ENCODE results near the gene SLK. TPM values are rescaled to one million over a fixed set of nuclear protein-coding genes. Genes with fewer than 3 reads are reported as not detected.

SLK gene
- total and polyA plus RNA-seq, 2 donors (not counting 3 experiments of a cell fraction or from before 2014, with no cell fraction given): 4.5 to 36.0 TPM

- Histone ChIP-seq H3K4me1 (ENCODE audit: control insufficient read depth, extremely low read depth, insufficient read depth, low read length) (no peaks in the 10 kb centered on the region), H3K4me2 (ENCODE audit: insufficient read depth, low read length) (no peak overlapping the region), H2AFZ (ENCODE audit: low read depth, low read length) (no peak overlapping the region), H3K36me3 (ENCODE audit: control insufficient read depth in 2 of 2, extremely low read depth in 1 of 2, insufficient read depth in 2 of 2, low read length in 2 of 2) (no peaks in the 10 kb centered on the region), H3K9me3 (replicated peaks; ENCODE audit: control insufficient read depth, insufficient read depth, low read length) (no peaks in the 10 kb centered on the region), H3K9ac (replicated peaks; ENCODE audit: extremely low read depth, insufficient read depth, low read length) (no peak overlapping the region), H3K9me1 (replicated peaks; ENCODE audit: control insufficient read depth, extremely low read depth, insufficient read depth, low read length) (no peaks in the 10 kb centered on the region), H3K27me3 (ENCODE audit: control insufficient read depth in 2 of 2, insufficient read depth in 2 of 2, low read length in 2 of 2) (no peaks in the 10 kb centered on the region), H4K20me1 (replicated peaks; ENCODE audit: control insufficient read depth, extremely low read depth, insufficient read depth, low read length) (no peaks in the 10 kb centered on the region), H3K4me3 (replicated peaks in 1 of 3; ENCODE audit: insufficient read depth in 1 of 3, low read depth in 1 of 3, low read length in 3 of 3) (no peak overlapping the region), H3K79me2 (ENCODE audit: control insufficient read depth, insufficient read depth, low read length) (peaks cover 2% of the 10 kb centered on the region), H3K27ac (ENCODE audit: insufficient read depth, low read depth, low read length) (no peak overlapping the region)
- TF ChIP-seq, protein P1, sequence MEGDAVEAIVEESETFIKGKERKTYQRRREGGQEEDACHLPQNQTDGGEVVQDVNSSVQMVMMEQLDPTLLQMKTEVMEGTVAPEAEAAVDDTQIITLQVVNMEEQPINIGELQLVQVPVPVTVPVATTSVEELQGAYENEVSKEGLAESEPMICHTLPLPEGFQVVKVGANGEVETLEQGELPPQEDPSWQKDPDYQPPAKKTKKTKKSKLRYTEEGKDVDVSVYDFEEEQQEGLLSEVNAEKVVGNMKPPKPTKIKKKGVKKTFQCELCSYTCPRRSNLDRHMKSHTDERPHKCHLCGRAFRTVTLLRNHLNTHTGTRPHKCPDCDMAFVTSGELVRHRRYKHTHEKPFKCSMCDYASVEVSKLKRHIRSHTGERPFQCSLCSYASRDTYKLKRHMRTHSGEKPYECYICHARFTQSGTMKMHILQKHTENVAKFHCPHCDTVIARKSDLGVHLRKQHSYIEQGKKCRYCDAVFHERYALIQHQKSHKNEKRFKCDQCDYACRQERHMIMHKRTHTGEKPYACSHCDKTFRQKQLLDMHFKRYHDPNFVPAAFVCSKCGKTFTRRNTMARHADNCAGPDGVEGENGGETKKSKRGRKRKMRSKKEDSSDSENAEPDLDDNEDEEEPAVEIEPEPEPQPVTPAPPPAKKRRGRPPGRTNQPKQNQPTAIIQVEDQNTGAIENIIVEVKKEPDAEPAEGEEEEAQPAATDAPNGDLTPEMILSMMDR (IDR thresholded peaks at IDR 0.05; ENCODE audit: extremely low read depth in 1 of 2, insufficient read depth in 1 of 2, low read depth in 1 of 2, low read length in 2 of 2): no peak
- no peak for TF ChIP-seq EZH2 (IDR thresholded peaks at IDR 0.05; ENCODE audit: borderline replicate concordance, low read depth, low read length, severe bottlenecking)
- FAIRE-seq (no peak), DNase-seq (ENCODE audit: low read depth, low spot score) (no peak)
- POLR2A ChIA-PET: no interaction called here
- BruUV-seq (replicated peaks): no TSS peak
- intact Hi-C loops (cut with micrococcal nuclease): no loop called here
- CTCF ChIA-PET: interaction anchor here (0.9 to 2.3 kb wide), 4 partner anchors 8 to 301 kb away, joined by 3 to 8 read pairs (median 4); no protein-coding TSS in a partner anchor
- dilution Hi-C loops (cut with MboI; ENCODE audit: extremely low pct_ligation_motif_present, low sequenced_read_pairs): no loop called here
These were observed 46.5 kb downstream of the SLK start for GRCh38 chr10:104013489-104013888.

DNA sequence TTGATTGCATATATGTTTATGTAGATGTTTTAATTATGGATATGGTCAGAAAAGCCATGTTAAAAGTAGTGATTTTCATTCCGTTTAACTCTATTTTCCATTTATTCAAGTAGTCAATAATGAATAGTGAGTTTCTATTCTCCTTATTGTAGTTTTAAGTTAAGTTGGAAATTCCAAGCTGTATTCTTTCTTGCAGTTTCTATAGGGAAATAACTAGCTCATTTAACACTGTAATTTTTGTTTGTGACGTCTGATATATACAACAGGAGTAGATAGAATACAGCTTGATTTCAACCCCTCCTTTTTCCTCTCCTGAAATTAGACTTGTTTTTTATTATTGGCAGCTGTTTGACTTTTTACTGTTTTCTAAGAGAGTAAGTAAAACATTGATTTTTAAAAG, 47.2 kb downstream of the SLK start:
- intact Hi-C loops (cut with micrococcal nuclease): no loop called here
- TF ChIP-seq JUN (IDR thresholded peaks at IDR 0.05; ENCODE audit: borderline replicate concordance, insufficient read depth, insufficient read length, low read depth) (no peak), POLR2AphosphoS5 (IDR thresholded peaks at IDR 0.05; ENCODE audit: insufficient read depth, low read depth, low read length) (no peak), POLR2A (IDR thresholded peaks at IDR 0.05; ENCODE audit: low read depth, low read length) (no peak), FOS (IDR thresholded peaks at IDR 0.05; ENCODE audit: borderline replicate concordance, insufficient read depth, low read length) (no peak), EZH2 (IDR thresholded peaks at IDR 0.05; ENCODE audit: borderline replicate concordance, low read depth, low read length, severe bottlenecking) (no peak), MYC (IDR thresholded peaks at IDR 0.05; ENCODE audit: low read depth, low read length) (no peak), MAX (IDR thresholded peaks at IDR 0.05; ENCODE audit: insufficient read depth, insufficient read length) (no peak), GATA2 (IDR thresholded peaks at IDR 0.05; ENCODE audit: insufficient read depth, insufficient read length, low read depth, low read length) (no peak)
- TF ChIP-seq, protein P1 (IDR thresholded peaks at IDR 0.05; ENCODE audit: extremely low read depth in 1 of 2, insufficient read depth in 1 of 2, low read depth in 1 of 2, low read length in 2 of 2): no peak
- Histone ChIP-seq H3K9ac (replicated peaks; ENCODE audit: extremely low read depth, insufficient read depth, low read length) (no peak overlapping the region), H2AFZ (ENCODE audit: low read depth, low read length) (no peak overlapping the region), H3K4me3 (replicated peaks in 1 of 3; ENCODE audit: insufficient read depth in 1 of 3, low read depth in 1 of 3, low read length in 3 of 3) (no peak overlapping the region), H4K20me1 (replicated peaks; ENCODE audit: control insufficient read depth, extremely low read depth, insufficient read depth, low read length) (no peaks in the 10 kb centered on the region), H3K4me1 (ENCODE audit: control insufficient read depth, extremely low read depth, insufficient read depth, low read length) (no peaks in the 10 kb centered on the region), H3K4me2 (ENCODE audit: insufficient read depth, low read length) (no peak overlapping the region), H3K27ac (ENCODE audit: insufficient read depth, low read depth, low read length) (no peak overlapping the region), H3K79me2 (ENCODE audit: control insufficient read depth, insufficient read depth, low read length) (peaks cover 2% of the 10 kb centered on the region), H3K36me3 (ENCODE audit: control insufficient read depth in 2 of 2, extremely low read depth in 1 of 2, insufficient read depth in 2 of 2, low read length in 2 of 2) (peaks cover under 1 to 2% of the 10 kb centered on the region in 2 experiments), H3K27me3 (ENCODE audit: control insufficient read depth in 2 of 2, insufficient read depth in 2 of 2, low read length in 2 of 2) (no peaks in the 10 kb centered on the region), H3K9me3 (replicated peaks; ENCODE audit: control insufficient read depth, insufficient read depth, low read length) (no peaks in the 10 kb centered on the region), H3K9me1 (replicated peaks; ENCODE audit: control insufficient read depth, extremely low read depth, insufficient read depth, low read length) (no peaks in the 10 kb centered on the region)
- CTCF ChIA-PET: interaction anchor here (0.7 to 2.3 kb wide), 5 partner anchors 9 to 126 kb away, joined by 3 to 8 read pairs (median 4); no protein-coding TSS in a partner anchor
- POLR2A ChIA-PET: no interaction called here
- dilution Hi-C loops (cut with MboI; ENCODE audit: extremely low pct_ligation_motif_present, low sequenced_read_pairs): no loop called here
- no TSS peak for BruUV-seq (replicated peaks)
- DNase-seq (ENCODE audit: low read depth, low spot score) (no peak), FAIRE-seq (no peak)

Data from endothelial cell of umbilical vein (primary cell).